NCI-H345 treated with DMSO at 0.1 percent for 48 hours (cell line): ENCODE results near the gene ZNF624.

Source experiments
- DNase-seq: peaks from one replicate; lab custom pipeline; 2025; ENCODE audit not compliant: unreplicated experiment; lab: John Stamatoyannopoulos, UW

Gene ZNF624

DNA sequence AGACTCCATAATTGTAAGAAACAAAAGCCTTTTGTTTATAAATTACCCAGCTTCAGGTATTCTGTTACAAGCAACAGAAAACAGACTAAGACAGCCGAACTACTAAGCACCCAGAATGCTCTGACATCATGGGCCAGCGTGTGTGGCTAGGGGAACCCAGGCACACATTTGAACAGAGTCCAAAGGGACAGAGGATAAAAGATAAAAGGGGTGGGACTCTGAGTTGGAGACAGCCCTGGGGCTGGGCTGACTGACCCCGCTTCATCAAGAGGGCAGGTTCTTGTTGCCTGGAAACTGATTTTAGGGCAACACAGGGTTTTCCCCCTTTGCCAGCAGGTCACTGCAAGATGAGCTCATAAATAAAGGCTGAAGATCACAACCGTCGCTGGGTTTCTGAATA lies 54.1 kb downstream of the ZNF624 start:
- DNase-seq, result no peak

GRCh38 chr17:16593356-16594102 lies 60.1 kb downstream of the ZNF624 start:
- no peak for DNase-seq

DNA sequence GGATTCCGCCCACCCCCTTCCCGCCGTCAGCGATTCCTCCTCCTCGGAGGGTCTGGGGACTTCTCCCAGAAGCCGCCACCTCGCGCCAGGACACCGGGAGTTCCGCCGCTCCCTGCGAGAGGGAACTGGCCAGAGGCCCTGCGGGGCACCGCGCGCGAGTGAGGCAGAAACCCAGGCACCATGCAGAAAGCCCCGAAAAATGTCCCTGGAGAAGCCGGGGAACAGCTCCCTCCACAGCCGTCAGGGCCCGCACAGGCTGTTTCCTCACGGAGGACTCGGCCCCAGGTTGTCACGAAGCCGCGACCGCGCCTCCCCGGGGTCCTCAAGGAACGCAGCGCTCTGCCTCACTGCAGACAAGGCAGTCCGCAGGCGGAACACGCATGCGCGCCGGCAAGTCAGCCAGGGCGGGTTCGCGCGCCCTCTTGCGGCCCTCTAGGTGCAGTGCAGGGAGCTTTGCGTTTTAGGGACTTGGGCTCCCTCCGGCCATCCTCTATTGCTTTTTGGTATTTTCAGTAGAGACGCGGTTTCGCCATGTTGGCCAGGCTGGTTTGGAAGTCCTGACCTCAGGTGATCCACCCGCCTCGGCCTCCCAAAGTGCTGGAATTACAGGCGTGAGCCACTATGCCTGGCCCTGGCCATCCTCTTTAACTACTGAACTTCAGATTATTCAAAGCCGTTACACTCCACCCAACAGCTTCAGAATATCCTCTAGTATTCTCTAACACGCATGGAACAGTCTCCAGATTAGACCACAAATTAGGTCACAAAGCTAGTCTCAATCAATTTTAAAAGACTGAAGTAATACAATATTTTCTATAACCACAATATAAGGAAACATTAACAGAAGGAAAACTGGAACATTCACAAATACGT lies 64.3 kb downstream of the ZNF624 start:
- DNase-seq, result peak; percentile 78

GRCh38 chr17:16585796-16586195 lies 67.9 kb downstream of the ZNF624 start:
- no peak for DNase-seq

DNA sequence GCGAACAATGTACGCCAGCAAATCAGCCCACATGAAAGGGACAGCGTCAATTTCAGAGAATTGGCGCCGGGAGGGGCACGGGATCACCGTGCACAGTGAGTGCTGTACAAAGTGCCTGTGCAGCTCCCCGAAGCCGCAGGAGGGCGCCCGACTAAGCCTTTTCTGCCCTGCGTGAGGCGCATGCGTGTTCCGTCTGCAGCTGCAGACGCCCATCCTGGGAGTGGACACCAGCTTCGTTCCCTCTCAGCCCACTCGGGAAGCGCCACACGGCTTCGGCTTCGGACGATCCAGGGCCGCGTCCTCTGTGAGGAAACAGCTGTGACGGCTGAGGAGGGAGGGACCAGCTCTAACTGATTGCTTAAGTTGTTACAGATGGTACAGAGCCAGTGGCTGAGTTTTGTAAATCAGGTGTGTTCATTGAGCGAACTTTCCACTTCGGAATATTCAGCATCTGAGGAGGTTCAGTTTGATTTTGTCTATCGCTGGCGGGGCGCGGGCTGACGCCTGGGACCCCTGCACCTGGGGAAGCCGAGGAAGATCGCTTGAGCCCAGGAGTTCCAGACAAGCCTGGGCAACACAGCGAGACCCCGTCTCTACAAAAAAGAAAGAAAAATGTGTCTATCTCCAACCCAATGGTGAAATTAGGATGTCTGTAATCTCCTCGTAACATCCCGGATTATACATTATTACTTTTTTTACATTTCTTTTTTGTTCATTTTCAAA lies 69.2 kb downstream of the ZNF624 start:
- DNase-seq, result peak; percentile 75

GRCh38 chr17:16583781-16584180 lies 69.9 kb downstream of the ZNF624 start:
- no peak for DNase-seq

GRCh38 chr17:16573466-16573865 lies 80.2 kb downstream of the ZNF624 start:
- DNase-seq, result no peak
